H1 (cell line): Measurements from ENCODE around the gene TCL1A. TPM values are rescaled to one million over a fixed set of nuclear protein-coding genes. Genes with fewer than 3 reads are reported as not detected.
"Not testable (repeated sequence)": the region's sequence is repeated elsewhere in the genome, so short reads cannot be mapped to it uniquely, and the experiment has no call there.

Experiments
- CTCF ChIA-PET: fragments of 300-600 bp; sonication (Branson Sonifier 250); formaldehyde crosslinking; loops from one replicate; lab custom pipeline; 2021; ENCODE audit not compliant: partially characterized antibody; lab: Charles Lee
- POLR2A ChIA-PET: fragments of 300-600 bp; sonication (Branson Sonifier 250); formaldehyde crosslinking; loops from one replicate; lab custom pipeline; 2021; ENCODE audit warnings: inconsistent platforms; ENCODE audit not compliant: partially characterized antibody; lab: Charles Lee
- DNase-seq, 2 experiments: peaks; one replicate each; pipeline versions ENCODE4 v3.0.0 to v3.0.0-alpha.2; 2010 to 2022; ENCODE audit warnings: low spot score in 2 of 2, low read depth in 1 of 2, mixed read lengths in 1 of 2
- FAIRE-seq: peaks from 2 replicates; lab custom pipeline; 2011; peaks lifted over from hg19 to GRCh38; lab: Jason Lieb, UNC
- H2AFZ ChIP-seq: 2 replicates; pipeline ENCODE4 v1.8.1; 2012; ENCODE audit warnings: low read length, inconsistent platforms
- H2AK5ac ChIP-seq: 2 replicates; pipeline ENCODE4 v1.6.1; 2013; ENCODE audit warnings: low read depth, low read length
- H2BK120ac ChIP-seq: replicated peaks from 2 replicates; pipeline ENCODE3; 2013; ENCODE audit warnings: low read depth, low read length, inconsistent platforms
- H2BK12ac ChIP-seq: 2 replicates; pipeline ENCODE4 v1.6.1; 2013; ENCODE audit warnings: low read depth, low read length
- H2BK15ac ChIP-seq: 2 replicates; pipeline ENCODE4 v1.6.1; 2013; ENCODE audit warnings: low read length
- H2BK20ac ChIP-seq: 2 replicates; pipeline ENCODE4 v1.6.1; 2013; ENCODE audit warnings: low read length
- H2BK5ac ChIP-seq: 2 replicates; pipeline ENCODE4 v1.6.1; 2013; ENCODE audit warnings: low read depth, low read length
- H3K14ac ChIP-seq: 2 replicates; pipeline ENCODE4 v1.6.1; 2013; ENCODE audit warnings: inconsistent platforms; ENCODE audit not compliant: insufficient read length
- H3K18ac ChIP-seq: 2 replicates; pipeline ENCODE4 v1.6.1; 2013; ENCODE audit warnings: low read length; ENCODE audit errors: extremely low read depth
- H3K23ac ChIP-seq: 2 replicates; pipeline ENCODE4 v1.6.1; 2013; ENCODE audit warnings: inconsistent platforms; ENCODE audit not compliant: insufficient read length
- H3K23me2 ChIP-seq: 2 replicates; pipeline ENCODE4 v1.6.1; 2013; ENCODE audit warnings: low read depth, low read length
- H3K27ac ChIP-seq: 2 replicates; pipeline ENCODE4 v1.6.1; 2011; ENCODE audit warnings: low read depth, low read length, inconsistent platforms
- H3K27me3 ChIP-seq, 4 experiments: replicated peaks in 1 of 4; 1 replicate in 1 of 4; 2 replicates in 3 of 4; pipeline versions ENCODE4 v1.6.1 to v1.8.1; 2011 to 2013; ENCODE audit warnings: low read length in 3 of 4, mild to moderate bottlenecking in 3 of 4, inconsistent platforms in 2 of 4, mixed read lengths in 2 of 4, moderate library complexity in 1 of 4; ENCODE audit not compliant: control insufficient read depth in 3 of 4, insufficient read depth in 3 of 4; ENCODE audit errors: extremely low read depth in 1 of 4
- H3K36me3 ChIP-seq, 4 experiments: 2 replicates each; pipeline versions ENCODE4 v1.6.1 to v1.8.1; 2011 to 2013; ENCODE audit warnings: mild to moderate bottlenecking in 4 of 4, low read length in 3 of 4, moderate library complexity in 2 of 4, control low read depth in 1 of 4, inconsistent platforms in 1 of 4; ENCODE audit not compliant: insufficient read depth in 4 of 4, control insufficient read depth in 2 of 4
- H3K4ac ChIP-seq: replicated peaks from 2 replicates; pipeline ENCODE3; 2013; ENCODE audit warnings: low read length, low read depth, mixed read lengths, inconsistent platforms; ENCODE audit not compliant: insufficient read length
- H3K4me1 ChIP-seq, 4 experiments: replicated peaks in 1 of 4; 1 replicate in 1 of 4; 2 replicates in 3 of 4; pipeline versions ENCODE4 v1.6.1 to v1.8.1; 2011 to 2013; ENCODE audit warnings: low read length in 3 of 4, inconsistent platforms in 2 of 4, mixed read lengths in 1 of 4; ENCODE audit not compliant: insufficient read depth in 4 of 4, control insufficient read depth in 3 of 4
- H3K4me2 ChIP-seq, 2 experiments: 2 replicates each; pipeline versions ENCODE4 v1.6.1 to v1.8.1; 2011 to 2013; ENCODE audit warnings: low read depth in 2 of 2, low read length in 2 of 2, control low read depth in 1 of 2, inconsistent platforms in 1 of 2, mild to moderate bottlenecking in 1 of 2; ENCODE audit not compliant: insufficient read depth in 1 of 2
- H3K4me3 ChIP-seq, 4 experiments: fragments of 200-600, 300-600 bp in 1 of 4; sonication (generic), shearing (Covaris generic), sonication (Bioruptor Twin) in 1 of 4; 2 replicates each; pipeline versions ENCODE4 v1.5.1 to v1.8.1; 2011 to 2016; ENCODE audit warnings: low read length in 4 of 4, low read depth in 3 of 4, control low read depth in 2 of 4, inconsistent platforms in 2 of 4, mild to moderate bottlenecking in 2 of 4, mixed read lengths in 1 of 4, moderate library complexity in 1 of 4; ENCODE audit not compliant: insufficient read depth in 2 of 4; ENCODE audit errors: extremely low read depth in 1 of 4
- H3K56ac ChIP-seq: replicated peaks from 2 replicates; pipeline ENCODE3; 2013; ENCODE audit warnings: low read depth, mild to moderate bottlenecking, mixed read lengths, low read length, inconsistent platforms; ENCODE audit not compliant: insufficient read length
- H3K79me1 ChIP-seq: 2 replicates; pipeline ENCODE4 v1.6.1; 2013; ENCODE audit warnings: low read depth, low read length, control low read depth
- H3K79me2 ChIP-seq, 2 experiments: 2 replicates each; pipeline versions ENCODE4 v1.6.1 to v1.8.1; 2012 to 2013; ENCODE audit warnings: low read length in 2 of 2, mild to moderate bottlenecking in 2 of 2, inconsistent platforms in 1 of 2; ENCODE audit not compliant: insufficient read depth in 2 of 2, control insufficient read depth in 1 of 2
- H3K9ac ChIP-seq, 4 experiments: replicated peaks in 1 of 4; 1 replicate in 1 of 4; 2 replicates in 3 of 4; pipeline versions ENCODE4 v1.6.1 to v1.8.1; 2011 to 2013; ENCODE audit warnings: low read depth in 3 of 4, low read length in 3 of 4, control low read depth in 2 of 4, mild to moderate bottlenecking in 2 of 4, moderate library complexity in 2 of 4, inconsistent platforms in 1 of 4; ENCODE audit errors: extremely low read depth in 1 of 4
- H3K9me3 ChIP-seq, 2 experiments: 2 replicates each; pipeline versions ENCODE4 v1.6.1 to v1.8.1; 2012 to 2013; ENCODE audit warnings: mild to moderate bottlenecking in 2 of 2, moderate library complexity in 2 of 2, control low read depth in 1 of 2, inconsistent platforms in 1 of 2, low read depth in 1 of 2, low read length in 1 of 2, mixed read lengths in 1 of 2; ENCODE audit not compliant: insufficient read depth in 2 of 2
- H4K20me1 ChIP-seq, 2 experiments: replicated peaks in 1 of 2; 2 replicates each; pipeline versions ENCODE3 to v1.8.1; 2011 to 2013; ENCODE audit warnings: inconsistent platforms in 2 of 2, low read length in 2 of 2, mild to moderate bottlenecking in 1 of 2; ENCODE audit not compliant: insufficient read depth in 2 of 2, control insufficient read depth in 1 of 2
- H4K5ac ChIP-seq: 2 replicates; pipeline ENCODE4 v1.6.1; 2013; ENCODE audit warnings: low read length, low read depth, mixed read lengths, inconsistent platforms; ENCODE audit not compliant: insufficient read length
- H4K8ac ChIP-seq: 2 replicates; pipeline ENCODE4 v1.8.0; 2013; ENCODE audit warnings: mild to moderate bottlenecking, moderate library complexity, low read length, inconsistent platforms; ENCODE audit not compliant: insufficient read depth; ENCODE audit errors: extremely low read depth
- H4K91ac ChIP-seq: replicated peaks from 2 replicates; pipeline ENCODE3; 2013; ENCODE audit warnings: low read length, mixed read lengths, inconsistent platforms; ENCODE audit not compliant: insufficient read length
- WGBS, 2 experiments: shearing (Covaris generic) in 1 of 2; methylation state at CpG; one replicate each; pipeline versions ENCODE4 v1.1.6 to v1.1.7; 2013 to 2015; ENCODE audit warnings: low lambda C conversion rate in 2 of 2, mixed read lengths in 2 of 2, inconsistent platforms in 1 of 2, low coverage in 1 of 2, missing lambda C conversion rate in 1 of 2; ENCODE audit not compliant: insufficient replicate concordance in 2 of 2, insufficient coverage in 1 of 2, insufficient read length in 1 of 2; ENCODE audit errors: extremely low coverage in 1 of 2, missing lambda C conversion rate in 1 of 2; 5-methylcytosine and 5-hydroxymethylcytosine counted together
- polyA plus RNA-seq, 7 experiments: library from polyadenylated mRNA; depleted of rRNA in 3 of 7; stranded (reverse) in 5 of 7; unstranded in 2 of 7; fragments of >200 nt in 5 of 7; fragments of 200-250 nt in 2 of 7; gene quantifications; 1 replicate in 5 of 7; 2 replicates in 1 of 7; 4 replicates in 1 of 7; pipeline versions ENCODE4 v1.2.1 to v1.2.3, GENCODE V29; 2011 to 2013; ENCODE audit warnings: missing spikeins in 2 of 7, mixed read lengths in 2 of 7
- total RNA-seq: library from RNA; stranded (reverse); fragmentation: NEBNext Ultra II Directional; extraction: Animal tissue kit (Norgen Biotek cat#: 25700); gene quantifications from 2 replicates; pipeline ENCODE4 v1.2.1, GENCODE V29; 2021

Gene TCL1A
- total and polyA plus RNA-seq, 2 of the 8 experiments (the other 6 are each of a cell fraction or from before 2014, with no cell fraction given) = 0.35 to 7.6 TPM

DNA sequence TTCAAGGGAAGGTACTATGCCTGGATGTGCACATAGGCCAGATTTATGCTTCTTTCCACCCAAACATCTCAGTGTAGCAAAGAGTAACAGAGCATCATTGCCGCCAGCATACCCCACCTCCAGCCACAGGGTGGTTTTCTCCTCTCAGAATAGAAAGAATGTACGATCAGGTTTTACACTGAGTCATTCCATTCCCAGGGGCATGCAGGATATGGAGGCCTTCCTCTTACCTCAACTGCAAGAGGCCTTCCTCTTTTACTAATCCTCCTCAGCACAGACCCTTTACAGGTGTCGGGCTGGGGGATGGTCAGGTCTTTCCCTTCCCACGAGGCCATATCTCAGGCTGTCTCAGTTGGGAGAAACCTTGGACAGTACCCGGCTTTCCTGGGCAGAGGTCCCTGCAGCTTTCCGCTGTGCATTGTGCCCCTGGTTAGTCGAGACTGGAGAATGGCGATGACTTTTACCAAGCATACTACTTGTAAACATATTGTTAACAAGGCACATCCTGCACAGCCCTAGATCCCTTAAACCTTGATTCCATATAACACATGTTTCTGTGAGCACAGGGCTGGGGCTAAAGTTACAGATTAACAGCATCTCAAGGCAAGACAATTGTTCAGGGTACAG, 15.6 kb upstream of the TCL1A start:
- H3K4me3 ChIP-seq, H3K27me3 ChIP-seq, H4K20me1 ChIP-seq, H3K36me3 ChIP-seq, H3K9me3 ChIP-seq, CTCF ChIA-PET, H2AFZ ChIP-seq, H3K27ac ChIP-seq, H3K79me2 ChIP-seq, H3K9ac ChIP-seq, H2BK12ac ChIP-seq, FAIRE-seq, H3K23me2 ChIP-seq, H3K18ac ChIP-seq, H2BK15ac ChIP-seq, H4K5ac ChIP-seq, H3K4me2 ChIP-seq, H3K4me1 ChIP-seq, H3K56ac ChIP-seq, H3K79me1 ChIP-seq, H3K23ac ChIP-seq, H2BK120ac ChIP-seq, H4K8ac ChIP-seq, POLR2A ChIA-PET, H4K91ac ChIP-seq, H3K4ac ChIP-seq, H2BK20ac ChIP-seq, H2BK5ac ChIP-seq, H3K14ac ChIP-seq, H2AK5ac ChIP-seq: not testable (repeated sequence)
- WGBS, 2 experiments = 82% methylated on average over 8 of the region's 8 CpGs; no CpG with 5 or more reads in 1 of the 2 experiments
- peak in 1 of 2 experiments; percentile 20 for DNase-seq
